GM23338 (cell line): ENCODE results near the gene RNF13. TPM values are rescaled to one million over a fixed set of nuclear protein-coding genes. Genes with fewer than 3 reads are reported as not detected.
A peak's percentile ranks its signal among the peaks of the same experiment; 100 is the strongest.

Experiments
- ATAC-seq: fragments of 200-7000 bp; cut with Tn5 transposase; 3 replicates; pipeline ENCODE4 v1.9.1; 2020
- DNase-seq: peaks from one replicate; pipeline ENCODE4 v3.0.0-alpha.2; 2015; ENCODE audit warnings: low spot score
- H2AFZ ChIP-seq: fragments of 200-600 bp; sonication (generic); 2 replicates; pipeline ENCODE4 v1.8.0; 2016; ENCODE audit warnings: antibody characterized with exemption, mild to moderate bottlenecking, moderate library complexity
- H3F3A ChIP-seq: fragments of 200-600 bp; sonication (generic); replicated peaks from 2 replicates; pipeline ENCODE4 v1.8.0; 2017; ENCODE audit warnings: antibody characterized with exemption, mixed run types, low read depth
- H3K27ac ChIP-seq: fragments of 200-600 bp; sonication (generic); 2 replicates; pipeline ENCODE4 v1.6.1; 2016; ENCODE audit warnings: low read depth
- H3K27me3 ChIP-seq: fragments of 200-600 bp; sonication (generic); 2 replicates; pipeline ENCODE4 v1.8.0; 2016; ENCODE audit warnings: mild to moderate bottlenecking, mixed run types, moderate library complexity; ENCODE audit not compliant: insufficient read depth
- H3K36me3 ChIP-seq: fragments of 200-600 bp; sonication (generic); 2 replicates; pipeline ENCODE4 v1.8.0; 2016; ENCODE audit warnings: mild to moderate bottlenecking; ENCODE audit not compliant: insufficient read depth
- H3K4me1 ChIP-seq: fragments of 200-600 bp; sonication (generic); 2 replicates; pipeline ENCODE4 v1.8.0; 2016; ENCODE audit warnings: mild to moderate bottlenecking, moderate library complexity; ENCODE audit not compliant: insufficient read depth
- H3K4me2 ChIP-seq: fragments of 200-600 bp; sonication (generic); 2 replicates; pipeline ENCODE4 v1.7.1; 2017; ENCODE audit warnings: mixed run types
- H3K4me3 ChIP-seq: fragments of 200-600 bp; sonication (generic); 2 replicates; pipeline ENCODE4 v1.6.1; 2016; ENCODE audit warnings: mixed run types
- H3K79me2 ChIP-seq: fragments of 200-600 bp; sonication (generic); replicated peaks from 2 replicates; pipeline ENCODE4 v1.8.0; 2017; ENCODE audit warnings: mild to moderate bottlenecking; ENCODE audit not compliant: insufficient read depth
- H3K9me2 ChIP-seq: fragments of 200-600 bp; sonication (generic); 2 replicates; pipeline ENCODE4 v1.8.0; 2017; ENCODE audit not compliant: insufficient read depth
- H4K20me1 ChIP-seq: fragments of 200-600 bp; sonication (generic); replicated peaks from 2 replicates; pipeline ENCODE4 v1.8.0; 2017; ENCODE audit warnings: mild to moderate bottlenecking; ENCODE audit not compliant: insufficient read depth
- H3K27ac Mint-ChIP-seq: 2 replicates; pipeline ENCODE4 v1.8.0; 2020; ENCODE audit warnings: inconsistent platforms, mild to moderate bottlenecking, moderate library complexity, mixed read lengths
- H3K27me3 Mint-ChIP-seq: 3 replicates; pipeline ENCODE4 v1.8.0; 2022; ENCODE audit warnings: low read depth, mild to moderate bottlenecking, moderate library complexity, mixed read lengths, inconsistent platforms; ENCODE audit not compliant: insufficient read depth, poor library complexity
- H3K36me3 Mint-ChIP-seq: 3 replicates; pipeline ENCODE4 v1.8.0; 2021; ENCODE audit warnings: low read depth, mild to moderate bottlenecking, inconsistent platforms, moderate library complexity, mixed read lengths
- H3K4me1 Mint-ChIP-seq: 3 replicates; pipeline ENCODE4 v1.8.0; 2020; ENCODE audit warnings: mild to moderate bottlenecking, inconsistent platforms, mixed read lengths
- H3K4me3 Mint-ChIP-seq: 3 replicates; pipeline ENCODE4 v1.8.0; 2021; ENCODE audit warnings: moderate library complexity, mild to moderate bottlenecking, inconsistent platforms, mixed read lengths
- H3K9me3 Mint-ChIP-seq: 3 replicates; pipeline ENCODE4 v1.8.0; 2020; ENCODE audit warnings: moderate library complexity, mild to moderate bottlenecking, inconsistent platforms, mixed read lengths
- CREB1 ChIP-seq: fragments of 250-450 bp; sonication (Bioruptor Pico); IDR thresholded peaks from 2 replicates; pipeline ENCODE4 v1.5.0; 2020; ENCODE audit warnings: low read depth, mild to moderate bottlenecking, moderate library complexity
- CTCF ChIP-seq, 2 experiments: fragments of 200-600 bp in 1 of 2; sonication (generic) in 1 of 2; conservative IDR thresholded peaks; 2 replicates each; pipeline versions ENCODE4 v1.5.1 to v1.6.1; 2016 to 2017; ENCODE audit warnings: antibody characterized with exemption in 2 of 2, low read depth in 2 of 2, mild to moderate bottlenecking in 2 of 2, moderate library complexity in 1 of 2
- EZH2 ChIP-seq: fragments of 200-600 bp; sonication (generic); IDR thresholded peaks from one replicate; pipeline ENCODE4 v1.8.0; 2017; ENCODE audit warnings: antibody characterized with exemption, mild to moderate bottlenecking, low read depth; ENCODE audit not compliant: unreplicated experiment
- EZH2phosphoT487 ChIP-seq: fragments of 200-600 bp; sonication (generic); IDR thresholded peaks from one replicate; pipeline ENCODE4 v1.8.1; 2018; ENCODE audit warnings: antibody characterized with exemption; ENCODE audit not compliant: unreplicated experiment
- JUNB ChIP-seq: IDR thresholded peaks from one replicate; pipeline ENCODE4 v1.6.1; 2016; ENCODE audit warnings: antibody characterized with exemption; ENCODE audit not compliant: unreplicated experiment
- POLR2AphosphoS5 ChIP-seq: IDR thresholded peaks from 2 replicates; pipeline ENCODE4 v1.6.1; 2016; ENCODE audit warnings: antibody characterized with exemption, low read depth
- STAT1 ChIP-seq: IDR thresholded peaks from one replicate; pipeline ENCODE4 v1.6.1; 2016; ENCODE audit warnings: antibody characterized with exemption; ENCODE audit not compliant: unreplicated experiment
- ZNF331 ChIP-seq: fragments of 250-450 bp; sonication (Bioruptor Pico); IDR thresholded peaks from 2 replicates; pipeline ENCODE4 v1.5.0; 2020; ENCODE audit warnings: low read depth, mild to moderate bottlenecking, moderate library complexity
- polyA plus RNA-seq: library from polyadenylated mRNA; unstranded; fragments of >200 nt; fragmentation: Nextera tagmentation; extraction: Ambion mirVana; gene quantifications from 2 replicates; pipeline ENCODE4 v1.2.1, GENCODE V29; 2016
- total RNA-seq: library from RNA; depleted of rRNA; stranded (reverse); fragments of >200 nt; shearing (Covaris generic); gene quantifications from 2 replicates; pipeline ENCODE4 v1.2.3, GENCODE V29; 2014

RNF13 gene
- total and polyA plus RNA-seq, 2 experiments from 2014 or later, result 46.3 to 101 TPM

- no peaks in the 10 kb centered on the region for H3K9me3 Mint-ChIP-seq
- peaks cover 8% of the 10 kb centered on the region; the same call in 2 of the 3 replicates for H3K4me1 Mint-ChIP-seq
- H3K4me3 Mint-ChIP-seq, result no peak overlapping the region
- Histone ChIP-seq H3K79me2 (no peaks in the 10 kb centered on the region), H3K4me2 (no peak overlapping the region), H4K20me1 (no peaks in the 10 kb centered on the region), H3K36me3 (no peaks in the 10 kb centered on the region), H3K4me1 (no peaks in the 10 kb centered on the region), H3K27ac (no peak overlapping the region), H2AFZ (no peak overlapping the region), H3F3A (no peaks in the 10 kb centered on the region), H3K4me3 (no peak overlapping the region), H3K27me3 (no peaks in the 10 kb centered on the region), H3K9me2 (no peaks in the 10 kb centered on the region)
- H3K36me3 Mint-ChIP-seq, result no peaks in the 10 kb centered on the region
- no peak for DNase-seq
- H3K27me3 Mint-ChIP-seq, result no peaks in the 10 kb centered on the region
- H3K27ac Mint-ChIP-seq, result no peak overlapping the region
- TF ChIP-seq POLR2AphosphoS5 (no peak), CTCF (conservative IDR thresholded peaks at IDR 0.05; ENCODE audit: low read depth in 2 of 2) (peak in 1 of 2 experiments; percentile 26; a peak in 1 of 4 replicates), EZH2phosphoT487 (no peak), EZH2 (no peak)
- ATAC-seq, result no peak
These were observed 42.8 kb upstream of the RNF13 start for GRCh38 chr3:149770246-149770645.

GRCh38 chr3:149771652-149772271, 41.3 kb upstream of the RNF13 start:
- Mint-ChIP-seq H3K27me3 (peaks cover 1% of the 10 kb centered on the region), H3K9me3 (no peaks in the 10 kb centered on the region), H3K27ac (no peak overlapping the region), H3K4me1 (peaks cover 8% of the 10 kb centered on the region; the same call in 2 of the 3 replicates), H3K36me3 (no peaks in the 10 kb centered on the region), H3K4me3 (no peak overlapping the region)
- H2AFZ ChIP-seq, result no peak overlapping the region
- no peak overlapping the region for H3K4me3 ChIP-seq
- H3K36me3 ChIP-seq, result no peaks in the 10 kb centered on the region
- H3K27ac ChIP-seq, result no peak overlapping the region
- no peaks in the 10 kb centered on the region for H3K79me2 ChIP-seq
- no peaks in the 10 kb centered on the region for H3K27me3 ChIP-seq
- no peaks in the 10 kb centered on the region for H3F3A ChIP-seq
- no peaks in the 10 kb centered on the region for H3K4me1 ChIP-seq
- H4K20me1 ChIP-seq, result no peaks in the 10 kb centered on the region
- H3K9me2 ChIP-seq, result no peaks in the 10 kb centered on the region
- peak; percentile 92 for DNase-seq
- peak; percentile 95 for ATAC-seq
- no peak overlapping the region for H3K4me2 ChIP-seq
- TF ChIP-seq STAT1 (no peak), ZNF331 (CRISPR knock-in tag) (no peak), JUNB (no peak), CTCF (conservative IDR thresholded peaks at IDR 0.05; ENCODE audit: low read depth in 2 of 2) (peak; percentile 89), CREB1 (CRISPR knock-in tag) (no peak)
